H1 (cell line): ENCODE measurements around the gene STX8. TPM values are rescaled to one million over a fixed set of nuclear protein-coding genes. Genes with fewer than 3 reads are reported as not detected.

Source experiments
- CTCF ChIA-PET: fragments of 300-600 bp; sonication (Branson Sonifier 250); formaldehyde crosslinking; loops from one replicate; lab custom pipeline; 2021; ENCODE audit not compliant: partially characterized antibody; lab: Charles Lee
- POLR2A ChIA-PET: fragments of 300-600 bp; sonication (Branson Sonifier 250); formaldehyde crosslinking; loops from one replicate; lab custom pipeline; 2021; ENCODE audit warnings: inconsistent platforms; ENCODE audit not compliant: partially characterized antibody; lab: Charles Lee
- DNase-seq, 2 experiments: peaks; one replicate each; pipeline versions ENCODE4 v3.0.0 to v3.0.0-alpha.2; 2010 to 2022; ENCODE audit warnings: low spot score in 2 of 2, low read depth in 1 of 2, mixed read lengths in 1 of 2
- FAIRE-seq: peaks from 2 replicates; lab custom pipeline; 2011; peaks lifted over from hg19 to GRCh38; lab: Jason Lieb, UNC
- H2AFZ ChIP-seq: 2 replicates; pipeline ENCODE4 v1.8.1; 2012; ENCODE audit warnings: low read length, inconsistent platforms
- H2AK5ac ChIP-seq: 2 replicates; pipeline ENCODE4 v1.6.1; 2013; ENCODE audit warnings: low read depth, low read length
- H2BK120ac ChIP-seq: replicated peaks from 2 replicates; pipeline ENCODE3; 2013; ENCODE audit warnings: low read depth, low read length, inconsistent platforms
- H2BK12ac ChIP-seq: 2 replicates; pipeline ENCODE4 v1.6.1; 2013; ENCODE audit warnings: low read depth, low read length
- H2BK15ac ChIP-seq: 2 replicates; pipeline ENCODE4 v1.6.1; 2013; ENCODE audit warnings: low read length
- H2BK20ac ChIP-seq: 2 replicates; pipeline ENCODE4 v1.6.1; 2013; ENCODE audit warnings: low read length
- H2BK5ac ChIP-seq: 2 replicates; pipeline ENCODE4 v1.6.1; 2013; ENCODE audit warnings: low read depth, low read length
- H3K14ac ChIP-seq: 2 replicates; pipeline ENCODE4 v1.6.1; 2013; ENCODE audit warnings: inconsistent platforms; ENCODE audit not compliant: insufficient read length
- H3K18ac ChIP-seq: 2 replicates; pipeline ENCODE4 v1.6.1; 2013; ENCODE audit warnings: low read length; ENCODE audit errors: extremely low read depth
- H3K23ac ChIP-seq: 2 replicates; pipeline ENCODE4 v1.6.1; 2013; ENCODE audit warnings: inconsistent platforms; ENCODE audit not compliant: insufficient read length
- H3K23me2 ChIP-seq: 2 replicates; pipeline ENCODE4 v1.6.1; 2013; ENCODE audit warnings: low read depth, low read length
- H3K27ac ChIP-seq: 2 replicates; pipeline ENCODE4 v1.6.1; 2011; ENCODE audit warnings: low read depth, low read length, inconsistent platforms
- H3K27me3 ChIP-seq, 4 experiments: replicated peaks in 1 of 4; 1 replicate in 1 of 4; 2 replicates in 3 of 4; pipeline versions ENCODE4 v1.6.1 to v1.8.1; 2011 to 2013; ENCODE audit warnings: low read length in 3 of 4, mild to moderate bottlenecking in 3 of 4, inconsistent platforms in 2 of 4, mixed read lengths in 2 of 4, moderate library complexity in 1 of 4; ENCODE audit not compliant: control insufficient read depth in 3 of 4, insufficient read depth in 3 of 4; ENCODE audit errors: extremely low read depth in 1 of 4
- H3K36me3 ChIP-seq, 4 experiments: 2 replicates each; pipeline versions ENCODE4 v1.6.1 to v1.8.1; 2011 to 2013; ENCODE audit warnings: mild to moderate bottlenecking in 4 of 4, low read length in 3 of 4, moderate library complexity in 2 of 4, control low read depth in 1 of 4, inconsistent platforms in 1 of 4; ENCODE audit not compliant: insufficient read depth in 4 of 4, control insufficient read depth in 2 of 4
- H3K4ac ChIP-seq: replicated peaks from 2 replicates; pipeline ENCODE3; 2013; ENCODE audit warnings: low read length, low read depth, mixed read lengths, inconsistent platforms; ENCODE audit not compliant: insufficient read length
- H3K4me1 ChIP-seq, 4 experiments: replicated peaks in 1 of 4; 1 replicate in 1 of 4; 2 replicates in 3 of 4; pipeline versions ENCODE4 v1.6.1 to v1.8.1; 2011 to 2013; ENCODE audit warnings: low read length in 3 of 4, inconsistent platforms in 2 of 4, mixed read lengths in 1 of 4; ENCODE audit not compliant: insufficient read depth in 4 of 4, control insufficient read depth in 3 of 4
- H3K4me2 ChIP-seq, 2 experiments: 2 replicates each; pipeline versions ENCODE4 v1.6.1 to v1.8.1; 2011 to 2013; ENCODE audit warnings: low read depth in 2 of 2, low read length in 2 of 2, control low read depth in 1 of 2, inconsistent platforms in 1 of 2, mild to moderate bottlenecking in 1 of 2; ENCODE audit not compliant: insufficient read depth in 1 of 2
- H3K4me3 ChIP-seq, 4 experiments: fragments of 200-600, 300-600 bp in 1 of 4; sonication (generic), shearing (Covaris generic), sonication (Bioruptor Twin) in 1 of 4; 2 replicates each; pipeline versions ENCODE4 v1.5.1 to v1.8.1; 2011 to 2016; ENCODE audit warnings: low read length in 4 of 4, low read depth in 3 of 4, control low read depth in 2 of 4, inconsistent platforms in 2 of 4, mild to moderate bottlenecking in 2 of 4, mixed read lengths in 1 of 4, moderate library complexity in 1 of 4; ENCODE audit not compliant: insufficient read depth in 2 of 4; ENCODE audit errors: extremely low read depth in 1 of 4
- H3K56ac ChIP-seq: replicated peaks from 2 replicates; pipeline ENCODE3; 2013; ENCODE audit warnings: low read depth, mild to moderate bottlenecking, mixed read lengths, low read length, inconsistent platforms; ENCODE audit not compliant: insufficient read length
- H3K79me1 ChIP-seq: 2 replicates; pipeline ENCODE4 v1.6.1; 2013; ENCODE audit warnings: low read depth, low read length, control low read depth
- H3K79me2 ChIP-seq, 2 experiments: 2 replicates each; pipeline versions ENCODE4 v1.6.1 to v1.8.1; 2012 to 2013; ENCODE audit warnings: low read length in 2 of 2, mild to moderate bottlenecking in 2 of 2, inconsistent platforms in 1 of 2; ENCODE audit not compliant: insufficient read depth in 2 of 2, control insufficient read depth in 1 of 2
- H3K9ac ChIP-seq, 4 experiments: replicated peaks in 1 of 4; 1 replicate in 1 of 4; 2 replicates in 3 of 4; pipeline versions ENCODE4 v1.6.1 to v1.8.1; 2011 to 2013; ENCODE audit warnings: low read depth in 3 of 4, low read length in 3 of 4, control low read depth in 2 of 4, mild to moderate bottlenecking in 2 of 4, moderate library complexity in 2 of 4, inconsistent platforms in 1 of 4; ENCODE audit errors: extremely low read depth in 1 of 4
- H3K9me3 ChIP-seq, 2 experiments: 2 replicates each; pipeline versions ENCODE4 v1.6.1 to v1.8.1; 2012 to 2013; ENCODE audit warnings: mild to moderate bottlenecking in 2 of 2, moderate library complexity in 2 of 2, control low read depth in 1 of 2, inconsistent platforms in 1 of 2, low read depth in 1 of 2, low read length in 1 of 2, mixed read lengths in 1 of 2; ENCODE audit not compliant: insufficient read depth in 2 of 2
- H4K20me1 ChIP-seq, 2 experiments: replicated peaks in 1 of 2; 2 replicates each; pipeline versions ENCODE3 to v1.8.1; 2011 to 2013; ENCODE audit warnings: inconsistent platforms in 2 of 2, low read length in 2 of 2, mild to moderate bottlenecking in 1 of 2; ENCODE audit not compliant: insufficient read depth in 2 of 2, control insufficient read depth in 1 of 2
- H4K5ac ChIP-seq: 2 replicates; pipeline ENCODE4 v1.6.1; 2013; ENCODE audit warnings: low read length, low read depth, mixed read lengths, inconsistent platforms; ENCODE audit not compliant: insufficient read length
- H4K8ac ChIP-seq: 2 replicates; pipeline ENCODE4 v1.8.0; 2013; ENCODE audit warnings: mild to moderate bottlenecking, moderate library complexity, low read length, inconsistent platforms; ENCODE audit not compliant: insufficient read depth; ENCODE audit errors: extremely low read depth
- H4K91ac ChIP-seq: replicated peaks from 2 replicates; pipeline ENCODE3; 2013; ENCODE audit warnings: low read length, mixed read lengths, inconsistent platforms; ENCODE audit not compliant: insufficient read length
- ASH2L ChIP-seq: fragments of 200-600, 300-600 bp; sonication (generic); IDR thresholded peaks from one replicate; pipeline ENCODE4 v1.7.1; 2017; ENCODE audit warnings: low read length
- TAF1 ChIP-seq: IDR thresholded peaks from 2 replicates; pipeline ENCODE4 v1.6.1; 2011; ENCODE audit warnings: mild to moderate bottlenecking, low read depth, low read length
- TAF7 ChIP-seq: optimal IDR thresholded peaks from 2 replicates; pipeline ENCODE3; 2011; ENCODE audit warnings: low read depth, mild to moderate bottlenecking, inconsistent platforms, low read length, moderate library complexity, borderline replicate concordance
- TBP ChIP-seq: IDR thresholded peaks from 2 replicates; pipeline ENCODE4 v1.6.1; 2011; ENCODE audit warnings: low read depth, low read length, improper control_type of control experiment
- YY1 ChIP-seq: IDR thresholded peaks from 2 replicates; pipeline ENCODE4 v1.6.1; 2011; ENCODE audit warnings: low read depth, mild to moderate bottlenecking, low read length
- WGBS, 2 experiments: shearing (Covaris generic) in 1 of 2; methylation state at CpG; one replicate each; pipeline versions ENCODE4 v1.1.6 to v1.1.7; 2013 to 2015; ENCODE audit warnings: low lambda C conversion rate in 2 of 2, mixed read lengths in 2 of 2, inconsistent platforms in 1 of 2, low coverage in 1 of 2, missing lambda C conversion rate in 1 of 2; ENCODE audit not compliant: insufficient replicate concordance in 2 of 2, insufficient coverage in 1 of 2, insufficient read length in 1 of 2; ENCODE audit errors: extremely low coverage in 1 of 2, missing lambda C conversion rate in 1 of 2; 5-methylcytosine and 5-hydroxymethylcytosine counted together
- polyA plus RNA-seq, 7 experiments: library from polyadenylated mRNA; depleted of rRNA in 3 of 7; stranded (reverse) in 5 of 7; unstranded in 2 of 7; fragments of >200 nt in 5 of 7; fragments of 200-250 nt in 2 of 7; gene quantifications; 1 replicate in 5 of 7; 2 replicates in 1 of 7; 4 replicates in 1 of 7; pipeline versions ENCODE4 v1.2.1 to v1.2.3, GENCODE V29; 2011 to 2013; ENCODE audit warnings: missing spikeins in 2 of 7, mixed read lengths in 2 of 7
- total RNA-seq: library from RNA; stranded (reverse); fragmentation: NEBNext Ultra II Directional; extraction: Animal tissue kit (Norgen Biotek cat#: 25700); gene quantifications from 2 replicates; pipeline ENCODE4 v1.2.1, GENCODE V29; 2021

The STX8 gene
- total and polyA plus RNA-seq, 2 of the 8 experiments (the other 6 are each of a cell fraction or from before 2014, with no cell fraction given), result 22.8 to 42.5 TPM

GRCh38 chr17:9557857-9558256 lies 17.8 kb downstream of the STX8 start:
- no peak overlapping the region for H3K23ac ChIP-seq
- no peaks in the 10 kb centered on the region for H3K36me3 ChIP-seq
- no peaks in the 10 kb centered on the region for H3K27me3 ChIP-seq
- no peaks in the 10 kb centered on the region for H3K23me2 ChIP-seq
- no peak overlapping the region for H3K4me3 ChIP-seq
- H2BK15ac ChIP-seq, result no peak overlapping the region
- H3K56ac ChIP-seq, result no peak overlapping the region
- no peak overlapping the region for H2BK120ac ChIP-seq
- FAIRE-seq (no peak), DNase-seq (no peak)
- no peak overlapping the region for H3K27ac ChIP-seq
- H3K18ac ChIP-seq, result no peak overlapping the region
- H3K14ac ChIP-seq, result no peak overlapping the region
- H3K79me2 ChIP-seq, result no peaks in the 10 kb centered on the region
- H2BK5ac ChIP-seq, result no peak overlapping the region
- no peaks in the 10 kb centered on the region for H3K9me3 ChIP-seq
- WGBS, 2 experiments, result 84% methylated on average over 9 of the region's 9 CpGs; no CpG with 5 or more reads in 1 of the 2 experiments
- H3K4me1 ChIP-seq, result no peaks in the 10 kb centered on the region
- H3K9ac ChIP-seq, result no peak overlapping the region
- no peak overlapping the region for H2BK12ac ChIP-seq
- H4K8ac ChIP-seq, result no peak overlapping the region
- H4K5ac ChIP-seq, result no peak overlapping the region
- no peaks in the 10 kb centered on the region; the same call in 1 of the 2 replicates for H3K79me1 ChIP-seq
- no peak for TF ChIP-seq YY1
- TF ChIP-seq TBP, result no peak
- TF ChIP-seq ASH2L, result no peak
- no peak for TF ChIP-seq TAF7
- TF ChIP-seq TAF1, result no peak
- no peak overlapping the region for H2BK20ac ChIP-seq
- no peak overlapping the region for H3K4me2 ChIP-seq
- ChIA-PET CTCF (interaction anchor here (1.3 to 2.0 kb wide), 2 partner anchors 18 to 19 kb away, joined by 4 to 5 read pairs; partner anchors contain the start of genes CFAP52 and STX8), POLR2A (no interaction called here)
- H2AK5ac ChIP-seq, result no peak overlapping the region
- no peak overlapping the region for H3K4ac ChIP-seq
- H2AFZ ChIP-seq, result no peak overlapping the region
- H4K20me1 ChIP-seq, result no peaks in the 10 kb centered on the region
- H4K91ac ChIP-seq, result no peak overlapping the region
